WTC11 (cell line): ENCODE measurements around the gene FOXN3. TPM values are rescaled to one million over a fixed set of nuclear protein-coding genes. Genes with fewer than 3 reads are reported as not detected.

Source experiments
- ATAC-seq: fragments of 200-7000 bp; cut with Tn5 transposase; 2 replicates; pipeline ENCODE4 v1.10.0; 2021; ENCODE audit warnings: mild to moderate bottlenecking, moderate library complexity
- CTCF ChIA-PET: fragments of 300-600 bp; sonication (Branson Sonifier 250); formaldehyde crosslinking; loops from one replicate; lab custom pipeline; 2021; ENCODE audit warnings: antibody characterized with exemption; lab: Charles Lee
- POLR2A ChIA-PET: fragments of 350-600 bp; sonication (Branson Sonifier 250); formaldehyde crosslinking; loops from one replicate; lab custom pipeline; 2021; ENCODE audit warnings: antibody characterized with exemption; lab: Charles Lee
- DNase-seq: peaks from one replicate; pipeline ENCODE4 v3.0.0; 2021; ENCODE audit warnings: low spot score
- H3K27ac Mint-ChIP-seq: 2 replicates; pipeline ENCODE4 v1.8.0; 2021; ENCODE audit warnings: mixed read lengths
- H3K27me3 Mint-ChIP-seq: 2 replicates; pipeline ENCODE4 v1.8.0; 2021; ENCODE audit warnings: low read depth, mild to moderate bottlenecking, moderate library complexity, mixed read lengths
- H3K36me3 Mint-ChIP-seq: 2 replicates; pipeline ENCODE4 v1.8.0; 2021; ENCODE audit warnings: mixed read lengths
- H3K4me1 Mint-ChIP-seq: 2 replicates; pipeline ENCODE4 v1.8.0; 2022; ENCODE audit warnings: mixed read lengths
- H3K4me3 Mint-ChIP-seq: 2 replicates; pipeline ENCODE4 v1.8.0; 2021; ENCODE audit warnings: mild to moderate bottlenecking, moderate library complexity, mixed read lengths
- H3K9me3 Mint-ChIP-seq: 2 replicates; pipeline ENCODE4 v1.8.0; 2021; ENCODE audit warnings: mixed read lengths
- AFF4 ChIP-seq: sonication (generic); formaldehyde crosslinking; IDR thresholded peaks from 2 replicates; pipeline ENCODE4 v1.8.1; 2023; ENCODE audit warnings: mild to moderate bottlenecking, missing genetic modification reagents, borderline replicate concordance
- CDX4 ChIP-seq: fragments of 250-450 bp; sonication (Bioruptor Pico); IDR thresholded peaks from 2 replicates; pipeline ENCODE4 v1.9.0; 2021; ENCODE audit warnings: moderate library complexity, mild to moderate bottlenecking, inconsistent platforms, borderline replicate concordance
- CREB1 ChIP-seq: sonication (generic); formaldehyde crosslinking; IDR thresholded peaks from 2 replicates; pipeline ENCODE4 v1.8.0; 2023; ENCODE audit warnings: mild to moderate bottlenecking, missing genetic modification reagents
- FOXK1 ChIP-seq: sonication (generic); formaldehyde crosslinking; IDR thresholded peaks from 2 replicates; pipeline ENCODE4 v1.8.0; 2022; ENCODE audit warnings: mild to moderate bottlenecking, moderate library complexity, missing genetic modification reagents
- HMGA2 ChIP-seq: fragments of 250-450 bp; sonication (Bioruptor Pico); IDR thresholded peaks from 2 replicates; pipeline ENCODE4 v1.4.0; 2021; ENCODE audit warnings: mild to moderate bottlenecking, moderate library complexity
- IRF1 ChIP-seq: sonication (generic); formaldehyde crosslinking; IDR thresholded peaks from 2 replicates; pipeline ENCODE4 v1.8.0; 2023; ENCODE audit warnings: missing genetic modification reagents
- JUN ChIP-seq: sonication (generic); formaldehyde crosslinking; IDR thresholded peaks from 2 replicates; pipeline ENCODE4 v1.8.0; 2023; ENCODE audit warnings: mild to moderate bottlenecking, missing genetic modification reagents
- NR2C2 ChIP-seq: sonication (generic); formaldehyde crosslinking; IDR thresholded peaks from 2 replicates; pipeline ENCODE4 v1.8.0; 2022; ENCODE audit warnings: mild to moderate bottlenecking, missing genetic modification reagents
- PRRX2 ChIP-seq: fragments of 250-450 bp; sonication (Bioruptor Pico); IDR thresholded peaks from 2 replicates; pipeline ENCODE4 v1.8.0; 2021; ENCODE audit warnings: mild to moderate bottlenecking
- TEAD4 ChIP-seq: sonication (generic); formaldehyde crosslinking; IDR thresholded peaks from 2 replicates; pipeline ENCODE4 v1.8.0; 2022; ENCODE audit warnings: mild to moderate bottlenecking, missing genetic modification reagents
- USF1 ChIP-seq: sonication (generic); formaldehyde crosslinking; IDR thresholded peaks from 2 replicates; pipeline ENCODE4 v1.8.0; 2022; ENCODE audit warnings: mild to moderate bottlenecking, missing genetic modification reagents
- ZBTB21 ChIP-seq: sonication (generic); formaldehyde crosslinking; IDR thresholded peaks from 2 replicates; pipeline ENCODE4 v1.8.1; 2023; ENCODE audit warnings: mild to moderate bottlenecking, missing genetic modification reagents, borderline replicate concordance
- ZNF263 ChIP-seq: sonication (generic); formaldehyde crosslinking; IDR thresholded peaks from 2 replicates; pipeline ENCODE4 v1.8.1; 2022; ENCODE audit warnings: low read depth, mild to moderate bottlenecking, moderate library complexity, missing genetic modification reagents
- ZNF281 ChIP-seq: sonication (generic); formaldehyde crosslinking; IDR thresholded peaks from 2 replicates; pipeline ENCODE4 v1.8.0; 2023; ENCODE audit warnings: mild to moderate bottlenecking, missing genetic modification reagents
- ZNF396 ChIP-seq: fragments of 250-450 bp; sonication (Bioruptor Pico); IDR thresholded peaks from 2 replicates; pipeline ENCODE4 v1.8.0; 2021; ENCODE audit warnings: mild to moderate bottlenecking, moderate library complexity, borderline replicate concordance
- ZNF423 ChIP-seq: fragments of 250-450 bp; sonication (Bioruptor Pico); IDR thresholded peaks from 2 replicates; pipeline ENCODE4 v2.1.2; 2022; ENCODE audit warnings: mild to moderate bottlenecking, moderate library complexity
- total RNA-seq: library from RNA; stranded (reverse); gene quantifications from 3 replicates; pipeline ENCODE4 v1.2.3, GENCODE V29; 2021

The FOXN3 gene
- total RNA-seq, 1 experiment from 2014 or later = 170 TPM

- H3K27ac Mint-ChIP-seq = peak overlapping the region; percentile 12
Measured at GRCh38 chr14:89165189-89166181, 251.5 kb downstream of the FOXN3 start.

More at GRCh38 chr14:89165189-89166181, 251.5 kb downstream of the FOXN3 start:
- H3K27me3 Mint-ChIP-seq = no peaks in the 10 kb centered on the region
- TF ChIP-seq USF1 (no peak), CDX4 (CRISPR knock-in tag) (no peak), JUN (no peak), NR2C2 (CRISPR knock-in tag) (no peak), CREB1 (CRISPR knock-in tag) (no peak), ZNF423 (CRISPR knock-in tag) (no peak), ZNF263 (CRISPR knock-in tag) (no peak), ZNF396 (CRISPR knock-in tag) (no peak), IRF1 (CRISPR knock-in tag) (no peak), HMGA2 (CRISPR knock-in tag) (no peak), AFF4 (no peak), ZBTB21 (CRISPR knock-in tag) (no peak), PRRX2 (CRISPR knock-in tag) (no peak), TEAD4 (CRISPR knock-in tag) (no peak), FOXK1 (CRISPR knock-in tag) (no peak), ZNF281 (CRISPR knock-in tag) (no peak)
- no peak overlapping the region for H3K4me3 Mint-ChIP-seq
- DNase-seq (no peak), ATAC-seq (no peak)
- POLR2A ChIA-PET = no interaction called here
- H3K9me3 Mint-ChIP-seq = peaks cover 7% of the 10 kb centered on the region
- peaks cover 18% of the 10 kb centered on the region for H3K4me1 Mint-ChIP-seq
- H3K36me3 Mint-ChIP-seq = peaks cover 55% of the 10 kb centered on the region
- CTCF ChIA-PET = no interaction called here
